GM18505 (cell line): ENCODE data around the gene SLC24A4.

Experiments used
- ATAC-seq: cut with Tn5 transposase; IDR thresholded peaks from one replicate; pipeline ENCODE4 v1.9.1; 2021; ENCODE audit not compliant: unreplicated experiment
- POLR2A ChIP-seq: IDR thresholded peaks from 4 replicates; pipeline ENCODE4 v1.6.1; 2011; ENCODE audit warnings: borderline replicate concordance; ENCODE audit not compliant: insufficient read depth, insufficient read length; ENCODE audit errors: extremely low read depth

The SLC24A4 gene

GRCh38 chr14:92323916-92324818, 1.2 kb downstream of the SLC24A4 start:
- ATAC-seq: no peak
- no peak for TF ChIP-seq POLR2A

GRCh38 chr14:92325835-92326234, 2.9 kb downstream of the SLC24A4 start:
- no peak for TF ChIP-seq POLR2A
- no peak for ATAC-seq

GRCh38 chr14:92328664-92329255, 5.8 kb downstream of the SLC24A4 start:
- no peak for TF ChIP-seq POLR2A
- ATAC-seq: no peak

GRCh38 chr14:92334050-92334449, 11.1 kb downstream of the SLC24A4 start:
- ATAC-seq: no peak
- TF ChIP-seq POLR2A: no peak

GRCh38 chr14:92336363-92336762, 13.4 kb downstream of the SLC24A4 start:
- no peak for ATAC-seq
- TF ChIP-seq POLR2A: no peak

- no peak for ATAC-seq
- TF ChIP-seq POLR2A: no peak
Measured at GRCh38 chr14:92339426-92339825, 16.5 kb downstream of the SLC24A4 start.

GRCh38 chr14:92340071-92340470, 17.1 kb downstream of the SLC24A4 start:
- ATAC-seq: no peak
- no peak for TF ChIP-seq POLR2A

- ATAC-seq: no peak
- no peak for TF ChIP-seq POLR2A
Measured at GRCh38 chr14:92340931-92341330, 18.0 kb downstream of the SLC24A4 start.

GRCh38 chr14:92341791-92342190, 18.8 kb downstream of the SLC24A4 start:
- no peak for TF ChIP-seq POLR2A
- no peak for ATAC-seq

GRCh38 chr14:92348154-92348553, 25.2 kb downstream of the SLC24A4 start:
- no peak for TF ChIP-seq POLR2A
- ATAC-seq: no peak

GRCh38 chr14:92351750-92352149, 28.8 kb downstream of the SLC24A4 start:
- ATAC-seq: no peak
- no peak for TF ChIP-seq POLR2A

- no peak for ATAC-seq
- TF ChIP-seq POLR2A: no peak
Measured at GRCh38 chr14:92352158-92352985, 29.4 kb downstream of the SLC24A4 start.

- ATAC-seq: no peak
- TF ChIP-seq POLR2A: no peak
Measured at GRCh38 chr14:92353447-92353846, 30.5 kb downstream of the SLC24A4 start.
